PC-9 (cell line): ENCODE results near the gene ADARB2.

Source experiments
- CTCF ChIP-seq: fragments of 200-600 bp; sonication (generic); conservative IDR thresholded peaks from 2 replicates; pipeline ENCODE4 v1.6.1; 2017; ENCODE audit warnings: mixed run types, antibody characterized with exemption, mild to moderate bottlenecking, moderate library complexity
- EZH2 ChIP-seq: fragments of 200-600 bp; sonication (generic); IDR thresholded peaks from 2 replicates; pipeline ENCODE4 v1.8.0; 2017; ENCODE audit warnings: antibody characterized with exemption, low read depth

GRCh38 chr10:1444826-1445225, 292.5 kb downstream of the ADARB2 start:
- TF ChIP-seq EZH2 (no peak), CTCF (no peak)
